Activated T-cell treated with anti-CD3 and anti-CD28 coated beads for 1 hour (primary cell): ENCODE data around the gene SRPX.

ENCODE experiments used
- DNase-seq: peaks from one replicate; pipeline ENCODE4 v3.0.0-alpha.2; 2020; ENCODE audit warnings: low read depth

Gene SRPX

DNA sequence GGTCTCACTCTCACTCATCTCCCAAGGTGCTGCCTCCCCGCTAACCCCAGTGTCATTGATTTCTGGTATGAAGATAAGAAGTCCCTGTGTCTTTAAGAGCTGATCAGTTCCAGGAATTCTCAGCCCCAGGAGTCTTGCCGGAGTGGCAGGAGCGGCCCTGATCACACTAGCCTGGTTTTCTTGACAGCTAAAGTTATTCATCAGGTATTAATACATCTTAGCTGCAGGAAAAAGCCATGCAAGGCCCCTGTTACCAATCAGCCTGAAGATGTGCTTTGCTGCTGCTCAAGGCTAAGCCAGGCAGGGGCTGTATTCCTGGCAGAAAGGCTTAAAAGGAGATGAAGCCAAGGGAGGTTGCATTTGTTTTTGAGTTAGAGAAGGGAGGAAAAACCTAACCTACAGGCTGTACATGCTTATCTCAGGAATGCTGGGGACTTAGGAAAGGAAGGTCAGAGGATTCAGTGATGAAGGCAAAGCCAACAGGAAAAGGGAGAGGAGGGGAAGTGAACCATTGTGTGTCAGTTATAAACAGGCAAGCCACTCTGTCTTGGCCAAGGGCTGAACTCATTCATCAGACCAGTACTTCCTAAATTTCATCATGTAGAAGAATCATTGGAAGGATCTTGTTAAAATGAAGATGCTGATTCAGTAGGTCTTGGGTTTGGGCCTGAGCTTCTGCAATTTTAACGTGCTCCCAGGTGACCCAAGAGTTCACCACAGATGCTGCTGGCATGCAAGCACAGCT, 8.6 kb downstream of the SRPX start:
- DNase-seq, result no peak

DNA sequence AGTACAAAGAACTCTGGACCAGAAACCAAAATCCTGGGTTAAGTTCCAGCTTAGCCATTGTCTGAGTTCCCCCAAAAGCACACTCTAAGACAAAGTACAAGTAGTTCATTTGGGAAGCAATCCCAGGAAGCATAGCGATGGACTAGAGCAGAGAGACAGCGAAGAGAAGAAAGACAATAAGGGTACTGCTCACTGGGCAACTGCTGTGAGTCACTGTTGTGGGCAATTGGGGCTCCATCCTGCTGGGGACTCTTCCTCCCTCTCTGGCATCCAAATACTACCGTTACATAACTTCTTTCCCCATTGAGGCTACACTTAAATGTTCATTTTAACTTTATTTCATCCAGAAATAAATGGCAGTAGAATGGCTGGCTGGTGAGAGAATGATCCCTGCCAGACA, 14.1 kb downstream of the SRPX start:
- no peak for DNase-seq

DNA sequence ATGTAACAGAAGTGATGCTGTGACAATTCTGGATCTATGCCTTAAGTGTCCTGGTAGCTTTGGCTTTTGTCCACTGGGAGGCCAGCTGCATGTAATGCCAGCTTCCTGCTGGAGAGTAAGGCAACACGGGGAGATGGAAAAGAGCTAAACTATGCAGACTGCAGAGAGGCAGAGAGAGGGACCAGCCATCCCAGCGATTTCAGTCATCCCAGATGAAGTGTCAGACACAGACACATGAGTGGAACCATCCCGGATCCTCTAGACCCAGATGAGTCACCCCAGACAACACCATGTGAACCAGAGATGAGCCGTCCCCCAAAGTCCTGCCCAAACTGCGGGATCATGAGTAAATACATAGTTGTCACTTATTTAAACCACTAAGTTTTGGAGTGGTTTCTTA, 14.6 kb downstream of the SRPX start:
- DNase-seq, result no peak

DNA sequence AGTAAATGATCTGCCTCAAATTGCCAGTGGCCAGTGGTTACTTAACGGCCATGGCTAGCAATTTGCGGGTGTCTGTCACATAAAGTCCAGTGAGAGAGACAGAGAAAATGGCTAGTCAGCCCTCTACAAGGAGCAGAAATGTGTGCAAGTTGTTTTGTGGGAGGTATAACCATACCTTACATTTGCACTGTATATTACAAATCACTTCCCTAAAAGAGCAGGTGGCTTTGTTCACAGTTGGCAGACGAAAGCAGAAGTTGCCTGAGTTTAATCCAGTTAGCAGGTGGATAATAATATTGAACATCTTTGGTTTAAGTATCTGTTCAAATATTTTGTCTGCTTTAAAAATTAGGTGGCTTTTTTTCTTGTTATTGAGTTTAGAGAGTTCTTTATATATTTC, 15.6 kb downstream of the SRPX start:
- DNase-seq, result no peak

DNA sequence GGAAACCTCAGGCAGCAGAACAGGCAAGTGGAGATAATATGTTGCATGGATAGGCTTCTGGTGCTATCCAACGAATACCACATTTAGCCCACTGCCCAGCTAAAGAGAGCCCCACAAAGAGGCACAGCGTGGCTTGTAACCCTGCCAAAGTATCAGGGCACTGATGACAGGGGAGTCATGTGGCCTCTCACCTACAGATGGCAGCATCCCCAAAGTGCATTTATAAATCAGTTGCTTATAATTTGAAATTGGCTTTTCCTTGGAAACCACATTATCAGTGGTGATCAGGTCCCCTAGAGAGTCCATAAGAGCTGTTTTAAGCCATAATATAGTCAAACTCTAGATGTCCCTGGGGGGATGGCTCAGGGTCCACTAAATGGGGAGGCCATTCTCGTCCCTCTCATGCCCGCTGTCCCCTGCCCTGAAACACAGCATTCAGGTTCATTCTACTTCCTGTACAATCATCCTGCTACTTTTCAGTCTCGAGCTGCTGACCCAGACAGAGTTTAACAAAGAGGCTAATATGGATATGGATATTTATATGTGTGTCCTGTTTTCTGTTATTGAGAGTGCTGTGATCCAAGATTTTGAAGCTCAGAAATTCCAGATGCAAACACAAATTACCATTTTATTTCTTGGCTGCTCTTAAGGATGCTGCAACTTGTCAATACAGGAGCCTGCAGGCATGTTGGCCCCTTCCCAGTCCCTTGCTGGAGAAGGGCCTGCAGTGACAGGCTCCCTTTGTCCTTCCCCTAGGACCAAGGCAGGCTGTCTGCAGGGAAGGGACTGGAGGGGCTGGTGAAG, 28.5 kb downstream of the SRPX start:
- no peak for DNase-seq

DNA sequence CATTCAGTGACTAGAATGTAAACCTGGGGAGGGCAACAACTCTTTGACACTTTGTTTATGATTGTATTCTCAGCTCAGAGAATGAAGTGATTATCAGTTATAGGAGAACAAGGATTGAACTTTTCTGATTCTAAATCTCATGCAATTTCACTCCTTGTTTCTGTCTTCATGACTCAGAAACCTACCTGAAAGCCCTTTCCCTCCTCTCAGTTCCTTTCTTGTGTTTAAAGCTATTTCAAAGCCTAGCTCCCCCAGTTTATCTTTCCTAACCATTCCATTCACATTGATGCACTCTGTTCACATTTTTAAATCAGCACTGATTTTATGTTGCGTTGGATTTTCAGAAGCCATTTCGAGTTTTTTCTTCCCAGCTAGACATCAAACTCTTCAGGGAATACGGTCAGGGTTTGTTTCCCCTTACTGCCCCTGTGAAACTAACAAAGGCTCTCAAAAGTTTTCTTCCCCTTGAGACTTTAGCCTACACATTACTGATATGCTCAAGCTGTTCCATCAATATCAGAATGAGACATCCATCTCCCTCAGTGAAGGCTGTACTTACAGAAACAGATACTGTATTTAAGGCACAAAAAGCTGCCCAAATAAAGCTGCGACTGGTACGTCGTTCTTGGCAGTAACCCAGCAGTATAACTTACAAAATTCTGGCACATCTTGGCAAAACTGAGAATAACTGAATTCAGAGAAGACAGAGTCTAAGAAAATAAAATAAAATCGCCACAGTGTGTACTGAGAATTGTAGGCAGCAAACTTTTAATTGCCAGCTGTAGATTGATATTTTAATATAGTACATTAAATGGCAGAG, 31.0 kb downstream of the SRPX start:
- no peak for DNase-seq

DNA sequence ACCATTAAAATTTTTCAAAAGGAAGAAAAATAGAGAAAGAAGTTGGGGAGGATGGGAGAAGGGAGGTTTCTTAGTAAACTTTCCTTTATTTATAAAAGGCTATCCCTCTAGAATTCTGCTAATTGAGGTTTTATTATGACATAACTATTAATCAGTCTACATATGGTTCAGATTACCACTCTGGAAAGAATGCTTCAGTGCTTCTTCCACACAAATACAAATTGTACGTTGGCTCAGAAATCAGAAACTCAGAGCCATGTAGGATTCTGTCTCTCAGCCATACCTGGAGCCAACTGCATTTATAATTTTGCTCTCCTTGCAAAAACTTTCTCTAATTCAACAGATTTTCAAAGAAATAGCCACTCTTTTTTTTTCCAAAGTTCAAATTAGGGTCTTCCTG, 37.1 kb downstream of the SRPX start:
- no peak for DNase-seq

DNA sequence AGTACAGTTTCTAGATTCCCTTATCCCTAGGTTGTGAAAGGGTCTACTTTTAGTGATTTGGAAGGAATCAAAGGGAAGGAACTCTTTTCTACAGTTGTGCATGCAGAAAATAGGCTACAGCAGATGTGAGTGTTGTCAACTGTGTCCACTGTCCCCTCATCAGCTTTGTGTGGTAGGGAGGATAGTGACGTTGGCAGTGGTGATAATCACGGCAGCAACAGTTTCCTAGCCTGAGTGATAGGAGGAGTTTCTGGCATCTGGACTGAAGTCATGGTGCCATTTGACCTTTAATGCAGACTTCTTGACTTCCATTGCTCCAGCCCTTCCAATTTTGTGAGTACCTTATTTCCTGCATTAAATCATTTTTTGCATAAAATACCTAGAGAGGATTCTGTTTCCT, 39.3 kb downstream of the SRPX start:
- no peak for DNase-seq

DNA sequence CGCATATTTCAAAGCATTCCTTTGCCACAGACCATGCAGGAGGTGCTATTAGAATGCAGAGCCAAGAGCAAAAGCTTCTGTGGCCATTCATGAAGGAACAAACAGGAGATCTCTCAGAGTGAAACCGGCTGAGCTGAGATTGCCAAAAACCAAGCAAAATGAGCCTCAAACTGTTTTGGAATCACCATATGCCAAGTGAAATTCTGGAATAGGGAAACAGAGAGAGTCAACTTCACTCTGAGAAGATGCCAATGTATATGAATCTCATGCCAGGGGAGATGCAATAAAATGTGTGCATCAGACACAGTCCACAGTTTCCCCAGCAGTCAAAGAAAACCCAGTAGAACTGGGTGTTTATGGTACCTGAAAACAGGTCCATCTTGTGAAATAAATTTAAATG, 42.3 kb downstream of the SRPX start:
- no peak for DNase-seq

DNA sequence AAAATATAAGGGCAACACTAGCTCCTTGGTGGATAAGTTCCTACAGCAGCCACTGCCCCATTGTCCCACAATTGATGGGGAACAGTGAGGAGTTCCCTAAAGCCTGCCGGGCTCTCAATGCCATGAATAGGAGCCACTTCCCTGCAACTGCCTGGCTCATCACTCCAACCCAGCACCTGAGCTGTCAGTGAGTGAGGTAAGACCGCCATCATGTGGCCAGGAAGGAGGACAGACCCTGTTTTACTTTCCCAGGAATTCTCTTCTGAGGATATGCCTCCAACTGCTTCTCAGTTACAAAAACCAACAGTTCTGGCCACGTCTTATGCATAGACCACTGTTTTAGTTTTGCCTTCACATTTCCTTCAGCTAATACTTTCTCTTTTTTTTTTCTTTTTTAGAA, 45.5 kb downstream of the SRPX start:
- DNase-seq, result no peak

DNA sequence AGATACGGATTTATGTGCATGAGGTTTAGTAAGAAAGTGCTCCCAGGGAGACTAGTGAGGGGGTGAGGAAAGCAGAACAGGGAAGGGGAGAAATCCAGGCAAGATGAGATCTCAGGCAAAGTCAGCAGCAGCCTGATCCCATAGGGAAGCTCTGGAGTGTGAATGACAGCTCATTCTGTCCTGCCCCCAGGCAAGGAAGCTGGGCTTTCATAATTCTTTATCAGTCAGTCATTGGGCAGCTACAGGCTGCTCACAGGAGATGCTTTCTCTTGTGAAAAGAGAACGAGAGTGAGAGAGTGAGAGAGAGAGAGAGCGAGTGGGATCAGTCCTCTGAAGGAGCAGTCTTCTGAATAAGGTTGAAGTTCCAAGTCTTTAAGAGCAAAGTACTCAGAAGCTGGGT, 48.1 kb downstream of the SRPX start:
- no peak for DNase-seq

DNA sequence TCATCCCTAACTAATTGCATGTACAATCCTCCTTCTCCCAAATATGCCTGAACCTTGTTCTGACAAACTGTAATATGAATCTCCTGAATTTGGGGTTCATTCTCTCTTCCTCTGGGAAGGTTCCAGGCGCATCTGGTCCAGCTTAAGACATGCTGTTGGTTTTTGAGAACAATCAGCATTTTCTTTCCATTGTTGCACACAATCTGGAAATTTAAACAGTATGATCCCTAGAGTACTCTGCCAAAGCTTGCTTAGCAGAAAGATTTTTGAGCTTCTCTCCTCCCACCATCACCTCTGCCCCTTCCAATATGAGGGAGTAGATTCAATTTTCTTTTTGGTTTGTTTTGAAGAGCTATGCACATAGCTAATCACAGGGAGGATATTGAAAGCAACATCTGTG, 50.1 kb downstream of the SRPX start:
- no peak for DNase-seq

DNA sequence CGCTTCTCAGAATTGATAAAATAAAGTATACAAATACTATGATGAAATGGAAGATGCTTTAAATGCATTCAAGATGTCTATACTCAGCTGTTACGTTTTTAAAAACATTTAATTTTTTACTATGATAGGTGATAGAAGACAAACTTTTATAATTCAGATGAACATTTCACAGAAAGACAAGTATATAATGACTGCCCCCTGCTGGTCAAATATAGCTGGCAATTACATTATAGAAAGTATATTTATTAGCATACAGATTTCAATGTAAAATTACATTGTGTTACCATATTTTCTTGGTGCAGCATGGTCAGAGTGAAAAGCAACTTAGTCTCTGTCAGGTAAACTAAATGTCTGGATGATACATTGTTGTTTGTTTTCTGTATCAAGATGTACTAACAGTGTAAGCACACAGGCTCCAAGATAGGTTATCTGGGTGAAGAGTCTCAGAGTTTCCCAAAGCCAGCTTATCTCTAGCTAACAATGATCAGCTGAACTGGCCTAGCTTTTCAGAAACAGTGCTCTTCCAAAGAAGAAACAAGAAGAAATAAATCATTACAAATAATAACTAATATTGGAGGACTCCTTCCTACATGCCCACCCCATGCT, 54.1 kb downstream of the SRPX start:
- no peak for DNase-seq

DNA sequence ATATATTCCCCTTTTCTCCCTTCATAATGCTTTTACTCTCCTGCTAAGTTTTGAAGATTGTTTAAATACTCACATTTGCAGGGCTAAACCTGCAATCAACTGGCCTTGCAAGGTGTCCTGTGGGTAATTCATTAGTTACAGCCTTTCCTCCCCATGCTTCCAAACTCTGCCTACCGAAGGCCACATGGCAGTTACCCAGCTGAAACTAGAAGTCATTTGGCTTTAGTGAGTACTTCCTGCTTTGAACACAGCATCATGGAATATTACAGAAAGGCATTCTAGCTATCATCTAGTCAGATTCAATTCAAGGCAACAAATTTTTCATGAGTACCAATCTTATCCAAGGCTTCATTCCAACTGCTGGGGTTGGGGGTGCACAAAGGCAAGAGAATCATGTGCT, 55.6 kb downstream of the SRPX start:
- DNase-seq, result no peak

DNA sequence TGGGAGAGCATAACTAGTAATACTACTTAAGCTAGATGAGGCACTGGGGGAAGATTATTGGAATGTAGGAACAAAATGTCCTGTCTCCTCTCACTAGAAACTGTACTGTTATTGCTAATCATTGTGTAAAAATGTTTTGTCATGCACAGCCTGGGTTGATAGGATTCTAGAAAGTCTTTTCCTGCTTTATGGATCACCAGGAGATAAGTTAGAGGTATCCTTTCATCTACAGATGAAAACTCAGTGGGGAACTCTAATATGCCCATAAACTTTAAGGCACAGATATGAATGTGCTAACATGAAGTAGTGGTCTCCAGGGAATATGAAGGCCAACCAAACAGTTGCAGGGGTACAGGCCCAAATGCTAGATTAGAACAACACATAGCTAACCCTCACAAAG, 57.5 kb downstream of the SRPX start:
- no peak for DNase-seq

DNA sequence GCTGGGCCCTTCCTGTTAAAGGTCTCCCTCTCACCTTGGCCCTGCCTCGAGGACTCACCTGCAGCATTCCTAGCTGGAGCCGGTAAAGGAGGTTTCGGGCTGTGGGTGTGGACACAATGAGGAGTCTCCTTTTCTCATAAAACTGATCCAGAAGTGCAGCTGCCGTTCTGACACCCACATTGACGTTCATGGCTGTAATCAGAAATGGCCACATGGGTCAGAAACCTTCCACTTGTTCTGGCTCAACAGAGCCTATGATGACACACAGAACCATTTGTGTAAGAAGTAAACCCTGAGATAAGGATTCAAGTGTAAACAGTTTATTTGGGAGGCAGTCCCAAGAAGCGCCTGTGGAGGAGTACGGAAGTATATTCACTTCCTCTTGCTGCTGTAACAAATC, 63.8 kb downstream of the SRPX start:
- no peak for DNase-seq

DNA sequence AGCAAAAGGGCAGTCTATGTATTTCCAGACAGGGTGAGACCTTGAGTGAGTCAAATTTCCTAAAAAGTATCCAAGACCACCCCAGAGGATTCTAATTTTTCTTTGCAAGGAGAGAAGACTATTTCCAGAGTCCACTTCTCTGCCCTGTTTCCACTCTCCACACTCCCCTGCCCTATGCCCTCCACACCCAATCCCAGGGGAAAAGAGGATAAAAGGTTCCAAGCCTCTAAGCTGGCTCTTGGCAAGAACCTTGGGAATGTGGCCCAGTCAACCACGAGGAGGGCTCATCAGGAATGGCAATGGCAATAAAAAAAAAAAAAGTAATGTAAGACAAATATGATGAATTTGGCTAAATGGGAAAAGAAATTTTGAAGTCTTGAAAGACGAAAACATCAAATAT, 65.9 kb downstream of the SRPX start:
- no peak for DNase-seq

DNA sequence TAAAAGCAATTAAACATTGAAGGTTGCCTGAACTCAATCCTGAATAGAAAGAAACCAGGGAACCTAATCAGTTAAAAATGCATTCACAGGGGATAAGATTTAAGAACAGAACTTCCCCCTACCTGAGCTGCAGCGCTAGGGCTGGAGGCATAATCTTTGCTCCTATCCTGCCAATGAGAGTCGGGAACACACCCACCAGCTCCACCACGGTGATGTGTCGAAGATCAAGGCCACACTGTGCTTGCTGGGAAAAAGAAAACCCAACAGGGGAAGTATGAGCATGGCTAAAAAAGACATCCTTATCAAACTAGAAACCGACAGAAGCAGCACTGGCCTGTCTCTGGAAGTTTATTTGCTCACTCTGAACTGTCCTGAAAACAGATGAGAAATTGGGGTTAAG, 66.3 kb downstream of the SRPX start:
- no peak for DNase-seq

DNA sequence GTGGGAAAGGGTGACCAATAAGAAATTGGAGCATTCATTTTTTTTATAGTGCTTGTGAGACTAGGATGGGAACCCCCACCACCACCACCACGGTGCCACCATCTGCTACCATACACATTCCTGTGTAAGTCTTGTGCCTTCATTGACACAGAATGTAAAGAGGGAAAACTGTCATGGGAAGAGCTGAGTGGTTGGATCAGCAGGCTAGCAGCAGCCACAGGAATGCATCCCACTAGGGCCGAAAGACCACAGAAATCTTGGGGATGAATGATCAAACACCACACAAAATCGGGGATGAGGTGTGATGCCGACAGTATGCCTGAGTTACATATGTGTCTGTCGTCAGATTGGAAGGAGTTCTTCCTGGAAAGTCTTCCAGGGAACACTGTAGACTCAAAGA, 69.2 kb downstream of the SRPX start:
- DNase-seq, result no peak

DNA sequence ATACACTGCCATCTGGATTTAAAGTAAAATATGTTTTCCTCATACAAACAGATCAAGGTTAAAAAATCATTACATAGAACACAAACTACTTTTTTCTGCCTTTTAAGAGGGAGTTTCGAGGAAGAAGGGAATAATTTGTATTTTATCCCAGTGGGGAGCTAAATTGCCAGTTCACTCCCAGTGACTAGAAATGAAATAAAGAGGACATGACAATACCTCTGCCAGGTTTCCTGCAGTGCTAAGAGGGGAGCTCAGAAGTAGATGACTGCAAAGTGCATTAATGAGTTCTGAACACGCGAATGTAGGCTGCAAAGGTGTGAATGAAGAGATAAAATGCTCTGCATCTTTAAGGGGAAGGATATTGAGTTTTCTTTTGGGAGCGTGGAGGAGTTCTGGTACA, 69.7 kb downstream of the SRPX start:
- DNase-seq, result no peak

DNA sequence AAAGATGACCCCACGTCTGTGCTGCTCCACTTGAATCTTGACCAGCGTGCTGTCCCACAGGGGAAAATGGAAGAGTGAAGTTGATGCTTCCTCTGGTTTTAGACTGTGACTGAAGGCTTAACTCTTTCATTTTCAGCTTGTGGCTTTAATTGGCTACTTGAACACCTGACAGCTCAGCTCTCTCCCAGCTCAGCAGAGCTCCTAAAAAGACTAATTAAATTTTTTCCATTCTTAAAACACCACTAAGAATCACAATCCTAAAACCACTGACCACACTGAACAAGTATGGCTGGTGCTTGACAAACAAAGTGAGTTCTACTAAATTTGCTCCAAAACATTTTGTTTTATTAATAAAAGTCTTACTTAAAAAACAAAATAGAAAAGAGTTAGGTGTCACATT, 71.7 kb downstream of the SRPX start:
- no peak for DNase-seq

DNA sequence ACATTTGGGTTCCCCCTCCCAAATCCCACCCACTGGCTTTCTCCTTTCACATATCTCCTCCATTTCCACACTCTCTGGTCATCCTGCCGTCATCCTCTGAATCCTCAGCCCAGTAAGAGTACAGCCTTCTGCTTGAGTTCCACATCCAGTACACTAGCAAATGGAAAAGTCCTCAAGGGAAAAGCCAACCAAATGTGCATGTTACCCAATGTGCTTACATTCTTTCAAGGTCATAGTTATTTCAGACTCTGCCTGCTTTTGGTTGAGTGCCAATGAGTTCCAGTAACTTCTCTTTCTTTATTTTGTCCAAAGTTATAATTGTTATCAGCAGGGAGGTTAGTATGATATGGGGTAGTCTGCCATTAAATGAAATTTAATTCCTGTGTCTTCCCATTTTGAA, 78.1 kb downstream of the SRPX start:
- no peak for DNase-seq

DNA sequence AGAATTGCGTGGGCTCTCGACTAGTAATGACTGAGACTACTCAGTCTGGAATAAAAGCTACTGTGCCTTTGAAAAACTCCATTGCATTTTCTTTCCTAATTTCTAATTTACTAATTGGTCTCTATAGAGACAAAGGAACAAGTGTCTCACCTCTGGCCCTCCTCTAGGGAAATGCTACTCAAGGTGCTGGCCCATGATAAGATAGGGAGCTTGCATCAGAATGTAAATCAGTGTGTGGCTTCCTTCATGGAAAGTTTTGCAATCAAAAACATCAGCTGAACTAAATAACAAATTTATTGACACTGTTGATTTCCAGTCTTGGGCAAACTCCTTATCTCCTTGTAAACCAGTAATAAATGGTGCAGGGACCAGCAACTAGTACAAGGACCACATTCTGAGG, 81.8 kb downstream of the SRPX start:
- no peak for DNase-seq
